H9 (cell line): Measurements from ENCODE around the gene BRI3BP. TPM values are rescaled to one million over a fixed set of nuclear protein-coding genes. Genes with fewer than 3 reads are reported as not detected.
"Not testable (repeated sequence)": the region's sequence is repeated elsewhere in the genome, so short reads cannot be mapped to it uniquely, and the experiment has no call there.

Experiments used
- DNase-seq: peaks from one replicate; pipeline ENCODE4 v3.0.0-alpha.2; 2017
- H2AFZ ChIP-seq: one replicate; pipeline ENCODE4 v1.6.1; 2013; ENCODE audit warnings: mild to moderate bottlenecking, low read length, control low read depth, moderate library complexity
- H2AK5ac ChIP-seq: 2 replicates; pipeline ENCODE4 v1.6.1; 2013; ENCODE audit warnings: low read length, control low read depth, mixed read lengths; ENCODE audit not compliant: insufficient read length
- H2BK120ac ChIP-seq: one replicate; pipeline ENCODE4 v1.6.1; 2013; ENCODE audit warnings: low read depth, mild to moderate bottlenecking, low read length, control low read depth, inconsistent platforms; ENCODE audit not compliant: poor library complexity, severe bottlenecking
- H2BK12ac ChIP-seq: 2 replicates; pipeline ENCODE4 v1.6.1; 2013; ENCODE audit warnings: low read length, control low read depth, mixed read lengths, low read depth; ENCODE audit not compliant: insufficient read length
- H2BK15ac ChIP-seq: 2 replicates; pipeline ENCODE4 v1.6.1; 2013; ENCODE audit warnings: low read depth, low read length, control low read depth
- H2BK20ac ChIP-seq: one replicate; pipeline ENCODE4 v1.6.1; 2013; ENCODE audit warnings: low read depth, mild to moderate bottlenecking, low read length, control low read depth, inconsistent platforms; ENCODE audit not compliant: poor library complexity, severe bottlenecking
- H2BK5ac ChIP-seq: 2 replicates; pipeline ENCODE4 v1.6.1; 2013; ENCODE audit warnings: low read length, control low read depth, mixed read lengths; ENCODE audit not compliant: insufficient read length
- H3K14ac ChIP-seq: 2 replicates; pipeline ENCODE4 v1.6.1; 2013; ENCODE audit warnings: low read length, control low read depth; ENCODE audit not compliant: insufficient read depth
- H3K18ac ChIP-seq: 2 replicates; pipeline ENCODE4 v1.6.1; 2013; ENCODE audit warnings: low read depth, mild to moderate bottlenecking, mixed read lengths, low read length, control low read depth; ENCODE audit not compliant: insufficient read length
- H3K23ac ChIP-seq: 2 replicates; pipeline ENCODE4 v1.6.1; 2013; ENCODE audit warnings: low read length, control low read depth, mixed read lengths, low read depth; ENCODE audit not compliant: insufficient read length
- H3K23me2 ChIP-seq: 2 replicates; pipeline ENCODE4 v1.6.1; 2013; ENCODE audit warnings: low read depth, mild to moderate bottlenecking, mixed read lengths, low read length, control low read depth; ENCODE audit not compliant: insufficient read length, poor library complexity, severe bottlenecking
- H3K27ac ChIP-seq: 2 replicates; pipeline ENCODE4 v1.5.1; 2013; ENCODE audit warnings: low read length, control low read depth, mixed read lengths, low read depth; ENCODE audit not compliant: insufficient read length
- H3K27me3 ChIP-seq: 2 replicates; pipeline ENCODE4 v1.6.1; 2013; ENCODE audit warnings: low read length, control low read depth, inconsistent platforms; ENCODE audit not compliant: insufficient read depth
- H3K4ac ChIP-seq: 2 replicates; pipeline ENCODE4 v1.6.1; 2013; ENCODE audit warnings: low read depth, mild to moderate bottlenecking, control low read depth, inconsistent platforms, low read length, moderate library complexity
- H3K4me1 ChIP-seq: 2 replicates; pipeline ENCODE4 v1.6.1; 2013; ENCODE audit warnings: low read length, control low read depth, inconsistent platforms; ENCODE audit not compliant: insufficient read depth
- H3K4me2 ChIP-seq: 2 replicates; pipeline ENCODE4 v1.6.1; 2013; ENCODE audit warnings: low read length, control low read depth, mixed read lengths; ENCODE audit not compliant: insufficient read length, insufficient read depth
- H3K56ac ChIP-seq: 2 replicates; pipeline ENCODE4 v1.6.1; 2013; ENCODE audit warnings: low read depth, mild to moderate bottlenecking, mixed read lengths, low read length, control low read depth; ENCODE audit not compliant: insufficient read length
- H3K79me1 ChIP-seq: 2 replicates; pipeline ENCODE4 v1.6.1; 2013; ENCODE audit warnings: low read depth, mild to moderate bottlenecking, moderate library complexity, low read length, control low read depth, inconsistent platforms; ENCODE audit not compliant: insufficient read depth, poor library complexity, severe bottlenecking
- H3K79me2 ChIP-seq: 2 replicates; pipeline ENCODE4 v1.6.1; 2013; ENCODE audit warnings: low read length, control low read depth, inconsistent platforms; ENCODE audit not compliant: insufficient read depth
- H3K9ac ChIP-seq: 2 replicates; pipeline ENCODE4 v1.6.1; 2013; ENCODE audit warnings: low read length, control low read depth, mixed read lengths; ENCODE audit not compliant: insufficient read length; ENCODE audit errors: extremely low read depth
- H3K9me3 ChIP-seq: one replicate; pipeline ENCODE4 v1.6.1; 2013; ENCODE audit warnings: low read depth, low read length, inconsistent platforms; ENCODE audit not compliant: control insufficient read depth
- H3T11ph ChIP-seq: one replicate; pipeline ENCODE4 v1.6.1; 2013; ENCODE audit warnings: mild to moderate bottlenecking, low read length, control low read depth, inconsistent platforms
- H4K20me1 ChIP-seq: one replicate; pipeline ENCODE4 v1.6.1; 2013; ENCODE audit not compliant: control insufficient read depth, insufficient read length, insufficient read depth
- H4K5ac ChIP-seq: 2 replicates; pipeline ENCODE4 v1.6.1; 2013; ENCODE audit warnings: low read depth, mild to moderate bottlenecking, mixed read lengths, low read length, control low read depth; ENCODE audit not compliant: insufficient read length
- H4K8ac ChIP-seq: replicated peaks from 2 replicates; pipeline ENCODE4 v1.6.1; 2013; ENCODE audit warnings: low read length, control low read depth, mixed read lengths, low read depth; ENCODE audit not compliant: insufficient read length
- H4K91ac ChIP-seq: 2 replicates; pipeline ENCODE4 v1.6.1; 2013; ENCODE audit warnings: low read depth, mild to moderate bottlenecking, moderate library complexity, mixed read lengths, low read length, control low read depth; ENCODE audit not compliant: insufficient read length
- H3K27ac Mint-ChIP-seq, 3 experiments: 2 replicates in 2 of 3; 3 replicates in 1 of 3; pipeline ENCODE4 v1.8.0; 2020 to 2021; ENCODE audit warnings: mixed read lengths in 3 of 3, mild to moderate bottlenecking in 1 of 3, moderate library complexity in 1 of 3
- H3K27me3 Mint-ChIP-seq: 2 replicates; pipeline ENCODE4 v1.8.0; 2021; ENCODE audit warnings: low read depth, mild to moderate bottlenecking, moderate library complexity, mixed read lengths
- H3K36me3 Mint-ChIP-seq, 3 experiments: 2 replicates in 2 of 3; 3 replicates in 1 of 3; pipeline ENCODE4 v1.8.0; 2020 to 2021; ENCODE audit warnings: low read depth in 3 of 3, mixed read lengths in 3 of 3; ENCODE audit not compliant: insufficient read depth in 1 of 3
- H3K4me1 Mint-ChIP-seq, 2 experiments: 2 replicates each; pipeline ENCODE4 v1.8.0; 2020; ENCODE audit warnings: mixed read lengths in 2 of 2
- H3K4me3 Mint-ChIP-seq, 2 experiments: 2 replicates in 1 of 2; 3 replicates in 1 of 2; pipeline ENCODE4 v1.8.0; 2020 to 2021; ENCODE audit warnings: mild to moderate bottlenecking in 2 of 2, mixed read lengths in 2 of 2, moderate library complexity in 1 of 2
- H3K9me3 Mint-ChIP-seq, 2 experiments: 2 replicates in 1 of 2; 3 replicates in 1 of 2; pipeline ENCODE4 v1.8.0; 2020; ENCODE audit warnings: mild to moderate bottlenecking in 2 of 2, mixed read lengths in 2 of 2, moderate library complexity in 1 of 2
- CTCF ChIP-seq: fragments of 200-600 bp; sonication (generic); conservative IDR thresholded peaks from 3 replicates; pipeline ENCODE4 v1.8.0; 2021; ENCODE audit warnings: antibody characterized with exemption, mild to moderate bottlenecking
- WGBS: extraction: QIAGEN DNeasy Blood & Tissue Kit; methylation state at CpG from one replicate; pipeline ENCODE4 v1.1.7; 2013; ENCODE audit warnings: missing lambda C conversion rate, low lambda C conversion rate, mixed read lengths; ENCODE audit not compliant: insufficient read length; ENCODE audit errors: extremely low coverage; 5-methylcytosine and 5-hydroxymethylcytosine counted together
- total RNA-seq: library from RNA; stranded (reverse); gene quantifications from 2 replicates; pipeline ENCODE4 v1.2.1, GENCODE V29; 2021

BRI3BP gene
- total RNA-seq, 1 experiment from 2014 or later = 10.5 TPM

GRCh38 chr12:125061229-125061628, 67.8 kb downstream of the BRI3BP start:
- no peak for DNase-seq
- no peak overlapping the region for H2BK20ac ChIP-seq
- no CpG with 5 or more reads among the region's 3 CpGs for WGBS
- peaks cover 2% of the 10 kb centered on the region; the same call in 1 of the 2 replicates for H3K79me2 ChIP-seq
- no peak for TF ChIP-seq CTCF
- H3K4me2 ChIP-seq = no peak overlapping the region
- H3K9me3 Mint-ChIP-seq = peaks cover 24 to 27% of the 10 kb centered on the region in 2 experiments
- no peak overlapping the region for H2BK15ac ChIP-seq
- H3K4me3 Mint-ChIP-seq = no peak overlapping the region
- peaks cover 2% of the 10 kb centered on the region; the same call in 1 of the 2 replicates for H3K27me3 Mint-ChIP-seq
- H3K4me1 Mint-ChIP-seq = peaks cover 18 to 43% of the 10 kb centered on the region in 2 experiments
- H3K18ac ChIP-seq = no peak overlapping the region
- no peak overlapping the region for H4K8ac ChIP-seq
- H3K23me2 ChIP-seq = peaks cover 14% of the 10 kb centered on the region
- H3K9ac ChIP-seq = no peak overlapping the region
- H3K23ac ChIP-seq = no peak overlapping the region
- peaks cover 11 to 28% (median 14%) of the 10 kb centered on the region in 3 experiments for H3K36me3 Mint-ChIP-seq
- no peak overlapping the region for H4K91ac ChIP-seq
- no peak overlapping the region for H4K5ac ChIP-seq
- no peak overlapping the region for H3K27ac Mint-ChIP-seq
- no peak overlapping the region for H2AFZ ChIP-seq
- no peak overlapping the region for H2AK5ac ChIP-seq
- H3K4me1 ChIP-seq = peaks cover 7% of the 10 kb centered on the region; the same call in 1 of the 2 replicates
- H3K9me3 ChIP-seq = no peaks in the 10 kb centered on the region
- H3T11ph ChIP-seq = no peak overlapping the region
- H3K4ac ChIP-seq = no peak overlapping the region
- H2BK12ac ChIP-seq = no peak overlapping the region
- H2BK5ac ChIP-seq = no peak overlapping the region
- no peaks in the 10 kb centered on the region for H3K79me1 ChIP-seq
- no peak overlapping the region for H3K14ac ChIP-seq
- H4K20me1 ChIP-seq = no peaks in the 10 kb centered on the region
- H3K27ac ChIP-seq = no peak overlapping the region
- no peak overlapping the region for H2BK120ac ChIP-seq
- H3K27me3 ChIP-seq = no peaks in the 10 kb centered on the region
- H3K56ac ChIP-seq = no peak overlapping the region

- Mint-ChIP-seq H3K36me3 (peaks cover 14 to 32% (median 19%) of the 10 kb centered on the region in 3 experiments), H3K4me1 (peaks cover 34 to 55% of the 10 kb centered on the region in 2 experiments), H3K9me3 (peaks cover 24 to 27% of the 10 kb centered on the region in 2 experiments), H3K4me3 (0 out of 5 replicates have a peak overlapping the region, but pooled peaks of 1 of the 2 experiments have one; percentile 81)
- not testable (repeated sequence) for H3K27ac Mint-ChIP-seq, H2BK5ac ChIP-seq, H3K18ac ChIP-seq, H3K9me3 ChIP-seq, H3K23ac ChIP-seq, H3K4me1 ChIP-seq, H3K27me3 ChIP-seq, H4K8ac ChIP-seq, H3K4ac ChIP-seq, H2AK5ac ChIP-seq, H2BK20ac ChIP-seq, H3K9ac ChIP-seq, DNase-seq, H3K27ac ChIP-seq, H3K56ac ChIP-seq, H3K27me3 Mint-ChIP-seq, H3K4me2 ChIP-seq, H2BK120ac ChIP-seq, H3K14ac ChIP-seq, H3T11ph ChIP-seq, H4K91ac ChIP-seq, H3K79me1 ChIP-seq, H4K20me1 ChIP-seq, H2BK12ac ChIP-seq, H2AFZ ChIP-seq, H4K5ac ChIP-seq, H2BK15ac ChIP-seq
- H3K23me2 ChIP-seq = peaks cover 14% of the 10 kb centered on the region
- H3K79me2 ChIP-seq = peaks cover 11% of the 10 kb centered on the region; the same call in 1 of the 2 replicates
- no CpG with 5 or more reads among the region's 4 CpGs for WGBS
Observed at GRCh38 chr12:125063522-125063921, 70.1 kb downstream of the BRI3BP start.
